Raji (cell line): Measurements from ENCODE around the gene GJB2.

Source experiments
- POLR2A ChIP-seq: IDR thresholded peaks from 2 replicates; pipeline ENCODE4 v1.6.1; 2011; ENCODE audit warnings: low read depth, low read length, control low read depth; ENCODE audit not compliant: insufficient read depth

The GJB2 gene

DNA sequence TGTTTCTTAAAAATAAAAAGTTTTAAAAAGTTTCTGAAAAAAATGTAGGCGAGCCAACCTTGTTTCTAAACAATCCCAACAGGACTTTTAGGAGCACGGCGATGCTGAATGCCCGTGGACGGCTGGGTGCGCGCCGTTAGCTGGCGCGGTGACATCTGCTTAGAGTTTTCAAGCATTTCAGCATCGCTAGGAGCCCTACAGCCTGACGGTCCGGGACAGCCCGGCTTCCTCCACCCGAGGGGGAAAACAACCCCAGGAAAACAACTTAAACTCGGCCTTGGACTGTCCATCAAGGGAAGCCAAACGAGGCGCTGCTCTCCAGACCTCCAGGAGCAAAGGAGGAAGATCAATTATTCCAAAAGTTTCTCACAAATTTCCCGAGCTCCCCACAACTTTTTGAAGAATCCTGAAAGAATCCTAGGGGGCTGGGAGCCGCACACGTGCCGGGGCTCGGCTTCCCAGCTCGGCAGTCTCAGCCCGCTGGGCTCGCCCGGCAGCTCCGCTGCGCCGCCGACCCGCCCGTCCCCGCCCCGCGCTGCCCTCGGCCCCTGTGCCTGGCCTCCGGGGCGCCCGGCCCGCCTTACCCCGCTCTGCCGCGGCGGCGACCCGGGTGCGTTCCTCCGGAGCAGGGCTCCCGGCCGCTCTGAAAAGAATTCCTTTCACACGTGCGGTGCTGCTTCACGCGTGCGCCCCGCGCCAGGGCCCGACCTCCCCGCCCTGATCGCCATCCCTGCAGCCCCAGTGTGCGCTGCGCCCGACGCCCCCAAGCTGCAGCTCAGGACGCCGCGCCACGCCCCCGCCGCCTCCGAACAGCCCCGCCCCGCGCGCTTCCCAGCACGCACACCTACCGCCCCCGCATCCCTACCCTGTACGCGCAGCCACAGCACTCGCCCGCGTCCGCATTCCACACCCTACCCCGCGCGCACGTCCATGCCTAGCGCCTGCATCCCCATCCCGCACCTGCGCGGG is 32.1 kb downstream of the GJB2 start, which contains the start of gene GJA3:
Gene GJA3, minus strand, starts transcription at position 747 of the 969 bp plus-strand sequence. CDS start 17,764 bp downstream, outside the sequence.
- TF ChIP-seq POLR2A: no peak

- no peak for TF ChIP-seq POLR2A
These were observed 33.0 kb downstream of the GJB2 start for GRCh38 chr13:20159646-20160305.

DNA sequence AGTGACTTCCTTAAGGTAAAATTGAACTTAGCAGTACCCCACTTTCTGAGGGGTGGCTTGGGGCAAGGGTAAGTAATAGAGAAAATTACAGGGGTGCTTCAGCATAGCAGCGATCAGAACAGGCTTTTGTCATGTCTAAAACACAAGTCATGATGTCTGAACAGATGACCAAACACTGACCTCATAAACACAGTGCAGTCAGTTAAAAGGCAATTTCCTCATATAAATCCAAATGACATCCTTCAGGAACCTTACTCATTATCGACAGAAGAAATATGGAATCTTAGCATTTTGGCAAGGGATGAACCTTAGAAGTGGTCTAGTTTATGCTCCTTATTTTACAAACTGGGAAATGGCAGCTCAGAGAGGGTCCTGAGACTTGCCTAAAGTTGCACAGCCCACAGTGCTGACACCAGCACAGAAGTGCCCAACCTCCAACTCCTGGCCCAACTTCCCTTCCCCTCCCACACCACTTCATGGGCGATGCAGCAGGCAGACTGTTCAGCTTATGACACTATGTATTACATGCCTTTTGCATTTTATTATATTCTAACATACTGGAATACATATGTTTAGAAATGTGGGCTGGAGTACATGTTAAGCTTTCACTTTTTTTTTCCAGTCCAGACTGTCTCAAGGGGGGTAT is 35.5 kb downstream of the GJB2 start:
- no peak for TF ChIP-seq POLR2A

DNA sequence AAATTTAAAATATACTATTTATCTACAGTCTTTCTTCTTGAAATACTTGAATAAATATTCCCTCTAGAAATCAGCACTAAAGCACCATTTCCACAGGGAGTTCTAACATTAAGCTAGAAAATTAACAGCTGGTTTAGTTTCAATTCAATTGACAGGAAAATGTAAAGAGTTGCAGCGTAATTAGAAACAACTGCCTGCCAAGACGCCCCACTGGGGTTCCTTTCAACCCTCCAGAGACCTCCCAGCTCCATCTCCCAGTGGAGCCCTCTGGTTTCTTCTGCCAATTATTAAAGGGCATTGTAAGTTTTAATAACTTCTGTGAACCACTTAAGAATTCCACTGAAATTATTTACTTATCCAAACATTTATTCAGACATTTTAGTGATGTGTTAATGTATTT is 36.0 kb downstream of the GJB2 start:
- TF ChIP-seq POLR2A: no peak

DNA sequence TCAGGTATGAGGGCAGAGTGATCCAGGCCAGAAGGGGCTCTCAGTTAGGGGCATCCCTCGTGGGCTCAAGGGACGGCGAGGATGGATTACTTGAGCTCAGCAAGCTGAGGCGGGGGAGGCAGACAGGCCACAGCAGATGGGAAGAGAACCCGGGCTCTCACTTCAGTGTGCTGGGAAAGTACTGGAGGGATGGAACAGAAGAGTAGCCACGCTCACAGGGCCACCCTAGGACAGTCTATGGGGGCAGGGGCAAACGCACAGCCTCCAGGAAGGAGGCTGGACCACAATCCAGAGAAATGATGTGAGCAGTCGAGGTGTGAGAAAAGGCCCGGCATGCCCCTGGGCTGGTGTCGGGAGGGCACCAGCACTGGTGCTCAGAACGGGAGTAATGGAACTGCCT is 41.1 kb downstream of the GJB2 start:
- TF ChIP-seq POLR2A: no peak

DNA sequence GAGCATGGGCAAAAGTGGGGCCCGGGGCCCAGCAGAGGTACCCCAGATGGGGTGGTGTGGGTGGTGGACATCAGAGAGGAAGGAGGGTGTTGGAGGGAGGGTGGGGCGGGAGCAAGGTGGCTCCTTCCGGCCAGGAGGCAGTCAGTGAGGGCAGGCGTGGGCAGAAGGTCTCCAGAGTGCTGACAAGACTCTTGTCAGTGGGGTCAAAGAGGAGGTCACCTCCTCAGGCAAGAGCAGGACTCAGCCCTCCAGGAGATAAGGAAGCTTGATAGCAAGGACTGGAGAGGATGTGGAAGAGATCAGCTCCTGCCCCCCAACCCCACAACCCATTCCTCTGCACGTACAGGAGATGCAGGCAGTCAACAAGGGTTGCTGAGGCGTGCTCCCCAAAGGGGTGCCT is 41.7 kb downstream of the GJB2 start:
- TF ChIP-seq POLR2A: no peak

DNA sequence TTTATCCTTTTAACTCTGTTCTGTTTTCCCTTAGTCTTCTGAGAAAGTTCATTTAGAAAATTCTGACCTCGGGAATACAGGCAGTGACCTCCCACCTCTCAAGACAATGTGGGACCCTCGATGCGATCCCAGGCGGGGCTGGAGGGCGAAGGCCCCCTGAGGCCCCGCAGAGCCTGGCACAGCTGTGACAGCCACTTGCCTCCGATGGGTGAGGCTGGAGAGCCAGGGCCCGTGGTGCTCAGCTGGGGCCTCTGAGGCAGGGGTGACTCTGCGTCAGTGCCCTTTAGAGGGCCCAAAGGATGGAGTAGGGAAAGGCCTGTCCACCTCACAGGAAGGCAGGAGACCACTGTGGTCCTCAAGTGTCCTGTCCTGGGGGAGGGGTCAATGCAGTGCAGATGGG is 42.2 kb downstream of the GJB2 start:
- no peak for TF ChIP-seq POLR2A

DNA sequence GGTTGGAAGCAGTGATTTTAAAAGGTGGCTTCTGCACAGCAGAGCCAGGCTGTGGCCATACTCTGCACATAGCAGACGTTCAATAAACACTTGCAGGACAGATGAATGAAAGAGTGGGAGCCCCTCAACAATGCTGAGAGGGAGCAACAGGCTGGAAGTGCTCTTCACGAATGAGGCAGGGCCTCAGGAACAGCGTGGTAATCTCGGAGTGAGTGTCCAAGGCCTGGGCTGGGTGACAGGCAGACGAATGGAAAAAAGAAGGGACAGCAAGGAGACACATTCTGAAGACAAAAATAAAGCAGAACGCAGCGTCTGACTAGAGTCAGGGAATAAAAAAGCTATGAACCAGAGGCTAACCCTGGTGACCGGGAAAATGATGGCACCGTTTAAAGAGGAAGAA is 43.0 kb downstream of the GJB2 start:
- TF ChIP-seq POLR2A: no peak

- TF ChIP-seq POLR2A: no peak
These were observed 44.1 kb downstream of the GJB2 start for GRCh38 chr13:20148501-20149183.

DNA sequence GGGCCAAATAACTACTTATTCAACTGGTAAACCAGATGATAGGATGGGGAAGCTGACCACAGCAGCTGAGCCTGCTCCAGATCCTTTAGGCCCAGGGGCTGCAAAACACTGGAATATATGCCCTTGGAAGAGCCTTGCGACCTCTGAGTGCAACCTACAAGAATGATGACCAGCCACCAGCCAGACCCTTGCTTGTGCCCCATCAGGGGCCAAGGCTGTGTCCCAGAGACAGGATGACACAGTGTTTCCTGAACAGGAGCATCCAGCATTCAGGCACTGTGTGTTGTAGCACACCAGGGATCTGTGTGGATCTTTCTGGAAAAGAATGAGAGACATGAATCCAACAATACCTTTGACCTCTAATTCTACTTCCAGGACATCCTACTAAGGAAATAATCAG is 46.4 kb downstream of the GJB2 start:
- no peak for TF ChIP-seq POLR2A

DNA sequence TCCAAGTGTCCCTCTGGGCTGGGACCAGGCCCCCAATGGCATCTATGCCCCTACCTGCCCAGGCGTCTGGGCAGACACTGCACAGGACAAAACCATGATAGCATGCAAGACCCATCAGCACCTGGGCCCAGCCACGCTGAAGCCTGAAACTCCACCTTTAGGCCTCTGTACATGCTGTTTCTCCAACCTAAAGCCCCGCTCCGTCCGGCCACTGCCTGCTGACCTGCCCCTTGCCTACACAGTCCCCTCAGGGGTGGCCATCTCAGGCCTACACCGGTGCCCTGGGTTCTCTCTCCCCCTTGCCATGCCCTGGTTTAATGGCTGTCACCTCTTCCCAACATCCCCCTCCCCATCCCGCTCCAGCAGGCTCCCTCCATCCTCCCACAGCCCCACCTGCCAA is 47.2 kb downstream of the GJB2 start:
- TF ChIP-seq POLR2A: no peak

GRCh38 chr13:20144141-20144850 is 48.4 kb downstream of the GJB2 start:
- no peak for TF ChIP-seq POLR2A

- TF ChIP-seq POLR2A: no peak
These were observed 49.7 kb downstream of the GJB2 start for GRCh38 chr13:20142927-20143480.
